ENCODE data around the gene TRMT2B.

DNA sequence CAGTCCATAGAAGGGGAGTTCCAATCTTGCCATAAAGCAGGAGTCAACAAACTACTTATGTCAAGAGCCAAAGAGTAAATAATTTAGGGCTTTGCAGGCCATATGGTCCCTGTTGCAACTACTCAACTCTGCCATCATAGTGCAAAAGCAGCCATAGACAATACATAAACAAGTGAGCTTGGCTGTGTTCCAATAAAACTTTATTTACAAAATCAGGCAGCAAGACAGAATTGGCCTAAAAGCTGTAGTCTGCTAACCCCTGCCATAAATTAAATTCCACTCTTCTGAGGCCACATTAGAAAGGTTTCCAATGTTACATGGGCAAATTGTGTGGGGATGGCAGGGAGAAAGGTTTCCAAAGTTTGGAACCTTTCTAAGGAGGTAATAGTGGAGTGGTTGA lies 14.7 kb downstream of the TRMT2B start:
- TF ChIP-seq, protein P1, sequence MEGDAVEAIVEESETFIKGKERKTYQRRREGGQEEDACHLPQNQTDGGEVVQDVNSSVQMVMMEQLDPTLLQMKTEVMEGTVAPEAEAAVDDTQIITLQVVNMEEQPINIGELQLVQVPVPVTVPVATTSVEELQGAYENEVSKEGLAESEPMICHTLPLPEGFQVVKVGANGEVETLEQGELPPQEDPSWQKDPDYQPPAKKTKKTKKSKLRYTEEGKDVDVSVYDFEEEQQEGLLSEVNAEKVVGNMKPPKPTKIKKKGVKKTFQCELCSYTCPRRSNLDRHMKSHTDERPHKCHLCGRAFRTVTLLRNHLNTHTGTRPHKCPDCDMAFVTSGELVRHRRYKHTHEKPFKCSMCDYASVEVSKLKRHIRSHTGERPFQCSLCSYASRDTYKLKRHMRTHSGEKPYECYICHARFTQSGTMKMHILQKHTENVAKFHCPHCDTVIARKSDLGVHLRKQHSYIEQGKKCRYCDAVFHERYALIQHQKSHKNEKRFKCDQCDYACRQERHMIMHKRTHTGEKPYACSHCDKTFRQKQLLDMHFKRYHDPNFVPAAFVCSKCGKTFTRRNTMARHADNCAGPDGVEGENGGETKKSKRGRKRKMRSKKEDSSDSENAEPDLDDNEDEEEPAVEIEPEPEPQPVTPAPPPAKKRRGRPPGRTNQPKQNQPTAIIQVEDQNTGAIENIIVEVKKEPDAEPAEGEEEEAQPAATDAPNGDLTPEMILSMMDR (conservative IDR thresholded peaks at IDR 0.05; ENCODE audit: low read length) = no peak
- no peak for TF ChIP-seq EZH2phosphoT487 (IDR thresholded peaks at IDR 0.05; ENCODE audit: borderline replicate concordance, low read depth, low read length)

Data from OCI-LY7 (cell line).